Tibial nerve (tissue), 4 donors: ENCODE results near the gene NFASC.

Experiments
- CTCF ChIP-seq, 5 experiments: fragments of 200-600 bp in 3 of 5; fragments of 450-650 bp in 2 of 5; sonication (generic) in 3 of 5; IDR thresholded peaks; one replicate each; pipeline ENCODE4 v1.5.1; 2016 to 2019; ENCODE audit warnings: antibody characterized with exemption in 5 of 5, mild to moderate bottlenecking in 3 of 5, moderate library complexity in 2 of 5
- EP300 ChIP-seq, 2 donors: sonication (generic); formaldehyde crosslinking; IDR thresholded peaks; one replicate each; pipeline ENCODE4 v1.6.1; 2017; ENCODE audit warnings: antibody characterized with exemption in 2 of 2, mild to moderate bottlenecking in 1 of 2
- POLR2A ChIP-seq, 2 donors: fragments of 450-650 bp; IDR thresholded peaks; one replicate each; pipeline ENCODE4 v1.6.1; 2017; ENCODE audit warnings: antibody characterized with exemption in 2 of 2, mild to moderate bottlenecking in 2 of 2, moderate library complexity in 2 of 2

- TF ChIP-seq CTCF (IDR thresholded peaks at IDR 0.05) = no peak
- TF ChIP-seq POLR2A (IDR thresholded peaks at IDR 0.05) = no peak
- no peak for TF ChIP-seq EP300 (IDR thresholded peaks at IDR 0.05)
Observed at GRCh38 chr1:205062319-205062718, 191.7 kb downstream of the NFASC start.
